K562 (cell line): ENCODE measurements around the gene MAML1. TPM values are rescaled to one million over a fixed set of nuclear protein-coding genes. Genes with fewer than 3 reads are reported as not detected.

Source experiments
- CBFA2T2 ChIP-seq: fragments of 450-650 bp; conservative IDR thresholded peaks from 2 replicates; pipeline ENCODE4 v1.6.1; 2017; ENCODE audit warnings: mild to moderate bottlenecking
- ELK3 ChIP-seq: fragments of 450-650 bp; formaldehyde crosslinking; IDR thresholded peaks from 2 replicates; pipeline ENCODE4 v1.4.0; 2020; ENCODE audit warnings: mild to moderate bottlenecking
- FOXJ2 ChIP-seq: fragments of 200-800 bp; sonication (Bioruptor generic); IDR thresholded peaks from 2 replicates; pipeline ENCODE4 v1.6.1; 2016; ENCODE audit warnings: missing genetic modification characterization, missing compliant biosample characterization
- MGA ChIP-seq: fragments of 450-650 bp; IDR thresholded peaks from 2 replicates; pipeline ENCODE4 v1.6.1; 2016; ENCODE audit warnings: mild to moderate bottlenecking, moderate library complexity
- RBM34 ChIP-seq: fragments of 200-400 bp; formaldehyde crosslinking; IDR thresholded peaks from 2 replicates; pipeline ENCODE4 v1.6.1; 2018; ENCODE audit warnings: low read length, borderline replicate concordance; ENCODE audit not compliant: insufficient read depth
- SP1 ChIP-seq: sonication (generic); formaldehyde crosslinking; IDR thresholded peaks from 2 replicates; pipeline ENCODE4 v1.8.1; 2022; ENCODE audit warnings: mild to moderate bottlenecking, missing genetic modification reagents
- TRIM28 ChIP-seq: fragments of 450-650 bp; IDR thresholded peaks from 2 replicates; pipeline ENCODE4 v1.6.1; 2017
- UBTF ChIP-seq, 2 experiments: IDR thresholded peaks; 2 replicates each; pipeline ENCODE4 v1.6.1; 2012; ENCODE audit warnings: improper control_type of control experiment in 2 of 2, low read depth in 2 of 2, low read length in 2 of 2, borderline replicate concordance in 1 of 2
- ZFX ChIP-seq: sonication (generic); formaldehyde crosslinking; IDR thresholded peaks from 2 replicates; pipeline ENCODE4 v1.8.0; 2022; ENCODE audit warnings: mild to moderate bottlenecking, missing genetic modification reagents, moderate library complexity
- ZNF311 ChIP-seq: fragments of 250-450 bp; sonication (Bioruptor Pico); IDR thresholded peaks from 2 replicates; pipeline ENCODE4 v1.4.0; 2020; ENCODE audit warnings: mild to moderate bottlenecking, moderate library complexity
- polyA plus RNA-seq, 8 experiments: library from polyadenylated mRNA; depleted of rRNA in 4 of 8; stranded (reverse) in 5 of 8; unstranded in 3 of 8; fragments of >200 nt; fragmentation: Nextera tagmentation in 2 of 8; fragmentation: Illumina TruSeq in 1 of 8; extraction: Ambion mirVana in 2 of 8; extraction: Trizol in 1 of 8; gene quantifications; 2 replicates each; pipeline versions ENCODE4 v1.2.1 to v1.2.3, GENCODE V29; 2011 to 2014; ENCODE audit warnings: inconsistent platforms in 1 of 8, missing spikeins in 1 of 8
- total RNA-seq, 7 experiments: library from RNA; depleted of rRNA in 6 of 7; stranded (reverse); fragments of >200 nt in 6 of 7; fragmentation: Illumina TruSeq in 2 of 7; extraction: Trizol in 2 of 7; gene quantifications; 2 replicates each; pipeline versions ENCODE4 v1.2.1 to v1.2.3, GENCODE V29; 2011 to 2021; ENCODE audit warnings: low replicate concordance in 1 of 7

The MAML1 gene
- total and polyA plus RNA-seq, 9 of the 15 experiments (the other 6 are each of a cell fraction or from before 2014, with no cell fraction given) = 0.32 to 18.4 (median 7.0) TPM

- TF ChIP-seq MGA (peak; percentile 67; the same call in 1 of the 2 replicates), FOXJ2 (tag) (no peak), CBFA2T2 (no peak), ELK3 (no peak), TRIM28 (no peak), UBTF (IDR thresholded peaks at IDR 0.05; ENCODE audit: borderline replicate concordance in 1 of 2, low read depth in 2 of 2, low read length in 2 of 2) (peak; percentile 69 to 85; a peak in 2 of 4 replicates), SP1 (CRISPR knock-in tag) (no peak), ZFX (CRISPR knock-in tag) (peak; percentile 78), ZNF311 (CRISPR knock-in tag) (no peak), RBM34 (no peak)
Observed at GRCh38 chr5:179805529-179806249, 73.1 kb downstream of the MAML1 start (continued).
